ENCODE results near the gene EXOC2. TPM values are rescaled to one million over a fixed set of nuclear protein-coding genes. Genes with fewer than 3 reads are reported as not detected.

The EXOC2 gene
- total and polyA plus RNA-seq, 10 donors, result 7.0 to 32.8 (median 25.3) TPM

DNA sequence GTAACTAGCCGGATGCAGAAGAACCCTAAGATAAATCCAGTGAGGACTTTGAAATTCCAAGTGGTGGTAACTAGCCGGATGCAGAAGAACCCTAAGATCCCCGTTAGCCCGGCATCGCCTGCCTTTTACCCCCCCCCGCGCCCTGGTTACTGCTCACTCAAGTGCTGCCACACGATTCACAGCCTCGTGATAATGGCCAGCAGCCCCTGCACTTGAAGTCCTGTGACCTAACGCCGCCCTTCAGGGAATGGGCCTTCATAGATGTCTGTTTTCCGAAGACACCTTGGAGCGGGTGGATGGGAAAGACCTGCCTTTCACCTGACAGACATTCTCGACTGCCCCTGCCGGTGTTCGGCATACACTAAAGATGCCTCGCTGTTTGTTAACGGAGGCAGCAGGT is 163.9 kb downstream of the EXOC2 start:
- WGBS, 5 donors, result 86 to 97% (median 96%) methylated on average over 18 of the region's 18 CpGs
- no peak overlapping the region for H3K4me3 ChIP-seq
- TF ChIP-seq, protein P1, sequence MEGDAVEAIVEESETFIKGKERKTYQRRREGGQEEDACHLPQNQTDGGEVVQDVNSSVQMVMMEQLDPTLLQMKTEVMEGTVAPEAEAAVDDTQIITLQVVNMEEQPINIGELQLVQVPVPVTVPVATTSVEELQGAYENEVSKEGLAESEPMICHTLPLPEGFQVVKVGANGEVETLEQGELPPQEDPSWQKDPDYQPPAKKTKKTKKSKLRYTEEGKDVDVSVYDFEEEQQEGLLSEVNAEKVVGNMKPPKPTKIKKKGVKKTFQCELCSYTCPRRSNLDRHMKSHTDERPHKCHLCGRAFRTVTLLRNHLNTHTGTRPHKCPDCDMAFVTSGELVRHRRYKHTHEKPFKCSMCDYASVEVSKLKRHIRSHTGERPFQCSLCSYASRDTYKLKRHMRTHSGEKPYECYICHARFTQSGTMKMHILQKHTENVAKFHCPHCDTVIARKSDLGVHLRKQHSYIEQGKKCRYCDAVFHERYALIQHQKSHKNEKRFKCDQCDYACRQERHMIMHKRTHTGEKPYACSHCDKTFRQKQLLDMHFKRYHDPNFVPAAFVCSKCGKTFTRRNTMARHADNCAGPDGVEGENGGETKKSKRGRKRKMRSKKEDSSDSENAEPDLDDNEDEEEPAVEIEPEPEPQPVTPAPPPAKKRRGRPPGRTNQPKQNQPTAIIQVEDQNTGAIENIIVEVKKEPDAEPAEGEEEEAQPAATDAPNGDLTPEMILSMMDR (IDR thresholded peaks at IDR 0.05 in 8 of 11, conservative IDR thresholded peaks at IDR 0.05 in 3 of 11), result no peak
- TF ChIP-seq POLR2A (IDR thresholded peaks at IDR 0.05), result no peak
- no peak for TF ChIP-seq POLR2AphosphoS5 (IDR thresholded peaks at IDR 0.05)

DNA sequence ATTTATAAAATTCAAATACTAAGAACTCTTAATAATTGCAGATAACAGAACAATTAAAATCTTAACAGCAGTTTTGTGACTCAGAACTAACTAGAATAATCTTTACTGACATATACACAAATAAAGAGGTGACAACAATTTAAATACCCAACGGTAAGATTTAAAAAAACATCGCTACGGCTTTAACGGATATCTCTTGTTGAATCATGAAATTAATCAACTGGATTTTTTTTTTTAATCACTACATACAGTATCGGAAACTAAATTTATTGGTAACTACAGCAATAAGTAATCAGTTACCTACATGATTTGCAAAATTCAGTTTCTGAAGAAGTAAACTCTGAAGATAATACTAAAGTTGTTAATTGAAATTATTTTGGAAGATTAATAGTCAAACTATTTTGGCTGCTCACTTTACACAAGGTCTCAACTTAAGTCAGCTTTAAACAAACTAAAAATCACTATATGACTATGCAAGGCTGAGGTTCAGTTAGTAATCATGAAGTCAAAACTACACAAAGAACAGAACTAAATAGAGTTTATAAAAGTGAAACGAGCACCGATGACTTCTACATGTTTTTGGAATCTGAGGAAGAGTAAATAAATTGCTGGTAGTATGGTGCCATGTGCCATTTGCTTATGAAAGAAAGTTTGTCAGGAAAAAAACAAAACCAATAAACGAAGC is 164.8 kb downstream of the EXOC2 start:
- 66 to 84% (median 79%) methylated on average over 8 of the region's 8 CpGs for WGBS, 5 donors
- DNase-seq, result no peak
- intact Hi-C loops (cut with DNase I; ENCODE audit: low total_unique reads), result no loop called here
- Histone ChIP-seq H3K36me3 (peaks cover 0 to 69% (median 12%) of the 10 kb centered on the region in 6 donors), H3K4me1 (no peaks in the 10 kb centered on the region), H3K9me3 (no peaks in the 10 kb centered on the region), H3K27me3 (replicated peaks in 1 of 7) (no peaks in the 10 kb centered on the region), H3K27ac (no peak overlapping the region), H3K4me3 (no peak overlapping the region)
- TF ChIP-seq, protein P1 (IDR thresholded peaks at IDR 0.05 in 8 of 11, conservative IDR thresholded peaks at IDR 0.05 in 3 of 11), result no peak

More for the DNA sequence above, 163.9 kb downstream of the EXOC2 start:
- Histone ChIP-seq H3K27ac (no peak overlapping the region), H3K9me3 (no peaks in the 10 kb centered on the region), H3K27me3 (replicated peaks in 1 of 7) (no peaks in the 10 kb centered on the region), H3K4me1 (no peaks in the 10 kb centered on the region), H3K36me3 (peaks cover 0 to 68% (median 10%) of the 10 kb centered on the region in 6 donors)
- intact Hi-C loops (cut with DNase I; ENCODE audit: low total_unique reads), result no loop called here
- no peak for DNase-seq

DNA sequence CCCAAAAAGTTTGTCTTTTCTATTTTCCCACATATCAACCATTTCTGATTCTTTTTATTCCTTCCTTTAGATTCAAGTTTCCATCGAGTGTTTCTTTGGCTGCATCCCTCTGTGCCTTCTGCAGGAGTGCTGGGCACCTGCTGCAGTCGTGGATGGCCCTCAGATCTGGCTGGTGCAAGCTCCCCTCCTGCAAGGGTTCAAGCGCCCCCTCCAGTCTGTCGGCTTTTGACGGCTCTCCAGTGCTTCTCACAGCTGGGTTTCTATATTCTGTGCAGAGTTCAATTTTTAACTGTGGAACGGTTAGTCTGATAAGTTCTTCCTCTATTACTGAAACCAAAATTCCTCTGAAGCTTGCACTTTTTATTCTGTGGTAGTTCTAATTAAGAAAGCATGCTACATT is 168.1 kb downstream of the EXOC2 start:
- intact Hi-C loops (cut with DNase I; ENCODE audit: low total_unique reads), result no loop called here
- Histone ChIP-seq H3K27ac (no peak overlapping the region), H3K9me3 (no peaks in the 10 kb centered on the region), H3K27me3 (replicated peaks in 1 of 7) (no peaks in the 10 kb centered on the region), H3K36me3 (peaks cover 0 to 61% (median 19%) of the 10 kb centered on the region in 6 donors), H3K4me1 (no peaks in the 10 kb centered on the region), H3K4me3 (no peak overlapping the region)
- DNase-seq, result no peak
- 63 to 75% (median 69%) methylated on average over 5 to 6 of the region's 6 CpGs for WGBS, 5 donors
- TF ChIP-seq, protein P1 (IDR thresholded peaks at IDR 0.05 in 8 of 11, conservative IDR thresholded peaks at IDR 0.05 in 3 of 11), result peak in 1 of 11 experiments; percentile 12
- TF ChIP-seq POLR2A (IDR thresholded peaks at IDR 0.05), result no peak
- TF ChIP-seq POLR2AphosphoS5 (IDR thresholded peaks at IDR 0.05), result no peak

DNA sequence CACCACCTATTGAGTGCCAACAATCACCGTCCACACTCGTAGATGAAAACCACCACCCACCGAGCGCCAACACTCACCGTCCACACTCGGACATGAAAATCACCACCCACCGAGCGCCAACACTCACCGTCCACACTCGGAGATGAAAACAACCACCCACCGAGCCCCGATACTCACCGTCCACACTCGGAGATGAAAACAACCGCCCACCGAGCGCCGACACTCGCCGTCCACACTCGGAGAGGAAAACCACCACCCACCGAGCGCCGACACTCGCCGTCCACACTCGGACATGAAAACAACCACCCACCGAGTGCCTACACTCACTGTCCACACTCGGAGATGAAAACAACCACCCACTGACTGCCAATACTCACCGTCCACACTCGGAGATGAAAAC is 172.1 kb downstream of the EXOC2 start:
- Histone ChIP-seq H3K27me3 (replicated peaks in 1 of 7) (no peaks in the 10 kb centered on the region), H3K9me3 (peaks cover 0 to 15% (median 7%) of the 10 kb centered on the region in 8 donors), H3K4me1 (no peaks in the 10 kb centered on the region), H3K4me3 (no peak overlapping the region), H3K27ac (no peak overlapping the region), H3K36me3 (peaks cover 0 to 51% (median 19%) of the 10 kb centered on the region in 6 donors)
- TF ChIP-seq POLR2A (IDR thresholded peaks at IDR 0.05) (no peak), POLR2AphosphoS5 (IDR thresholded peaks at IDR 0.05) (no peak)
- TF ChIP-seq, protein P1 (IDR thresholded peaks at IDR 0.05 in 8 of 11, conservative IDR thresholded peaks at IDR 0.05 in 3 of 11), result no peak
- 90 to 94% (median 93%) methylated on average over 31 of the region's 31 CpGs for WGBS, 5 donors
- DNase-seq, result no peak
- intact Hi-C loops (cut with DNase I; ENCODE audit: low total_unique reads), result no loop called here

Data from spleen (tissue), 11 donors.